Measurements from ENCODE around the gene MIGA1.

The MIGA1 gene

DNA sequence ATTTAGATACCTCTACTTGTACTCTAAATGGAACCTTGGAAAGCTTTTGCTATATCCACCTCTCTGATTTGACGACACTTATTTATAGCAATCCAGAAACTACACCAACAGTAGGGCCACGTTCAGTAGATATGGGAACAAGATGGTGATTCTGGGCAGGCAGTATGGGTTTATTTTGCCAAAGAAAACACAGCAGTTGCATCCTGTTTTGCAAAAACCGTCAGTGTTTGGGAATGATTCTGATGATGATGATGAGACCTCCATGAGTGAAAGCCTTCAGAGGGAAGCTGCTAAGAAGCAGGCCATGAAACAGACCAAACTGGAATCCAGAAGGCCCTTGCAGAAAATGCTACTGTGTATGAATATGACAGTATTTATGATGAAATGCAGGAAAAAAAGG, 67.5 kb downstream of the MIGA1 start:
- TF ChIP-seq, protein P1, sequence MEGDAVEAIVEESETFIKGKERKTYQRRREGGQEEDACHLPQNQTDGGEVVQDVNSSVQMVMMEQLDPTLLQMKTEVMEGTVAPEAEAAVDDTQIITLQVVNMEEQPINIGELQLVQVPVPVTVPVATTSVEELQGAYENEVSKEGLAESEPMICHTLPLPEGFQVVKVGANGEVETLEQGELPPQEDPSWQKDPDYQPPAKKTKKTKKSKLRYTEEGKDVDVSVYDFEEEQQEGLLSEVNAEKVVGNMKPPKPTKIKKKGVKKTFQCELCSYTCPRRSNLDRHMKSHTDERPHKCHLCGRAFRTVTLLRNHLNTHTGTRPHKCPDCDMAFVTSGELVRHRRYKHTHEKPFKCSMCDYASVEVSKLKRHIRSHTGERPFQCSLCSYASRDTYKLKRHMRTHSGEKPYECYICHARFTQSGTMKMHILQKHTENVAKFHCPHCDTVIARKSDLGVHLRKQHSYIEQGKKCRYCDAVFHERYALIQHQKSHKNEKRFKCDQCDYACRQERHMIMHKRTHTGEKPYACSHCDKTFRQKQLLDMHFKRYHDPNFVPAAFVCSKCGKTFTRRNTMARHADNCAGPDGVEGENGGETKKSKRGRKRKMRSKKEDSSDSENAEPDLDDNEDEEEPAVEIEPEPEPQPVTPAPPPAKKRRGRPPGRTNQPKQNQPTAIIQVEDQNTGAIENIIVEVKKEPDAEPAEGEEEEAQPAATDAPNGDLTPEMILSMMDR (IDR thresholded peaks at IDR 0.05; ENCODE audit: insufficient read depth, low read depth, low read length, missing control alignments): no peak
- H3K4me3 ChIP-seq (ENCODE audit: low read depth, low read length): no peak overlapping the region
- DNase-seq (ENCODE audit: low read depth): no peak

DNA sequence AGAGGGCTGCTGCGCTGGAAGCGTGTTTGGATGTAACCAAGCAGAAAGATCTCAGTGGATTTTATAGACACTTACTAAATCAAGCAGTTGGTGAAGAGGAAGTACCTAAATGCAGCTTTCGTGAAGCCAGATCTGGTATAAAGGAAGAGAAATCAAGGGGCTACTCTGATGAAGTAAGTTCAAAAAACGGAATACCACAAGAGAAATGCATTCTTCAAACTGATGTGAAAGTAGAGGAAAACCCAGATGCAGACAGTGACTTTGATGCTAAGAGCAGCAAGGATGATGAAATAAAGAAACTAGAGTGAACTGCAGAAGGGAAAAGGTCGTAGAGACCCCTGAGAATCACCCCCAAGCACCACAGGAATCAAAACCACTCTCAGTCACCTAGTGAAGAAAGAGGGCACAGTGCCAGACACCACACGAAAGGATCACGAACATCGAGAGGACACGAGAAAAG, 68.2 kb downstream of the MIGA1 start:
- H3K4me3 ChIP-seq (ENCODE audit: low read depth, low read length): no peak overlapping the region
- TF ChIP-seq, protein P1 (IDR thresholded peaks at IDR 0.05; ENCODE audit: insufficient read depth, low read depth, low read length, missing control alignments): no peak
- peak; percentile 31 for DNase-seq (ENCODE audit: low read depth)

DNA sequence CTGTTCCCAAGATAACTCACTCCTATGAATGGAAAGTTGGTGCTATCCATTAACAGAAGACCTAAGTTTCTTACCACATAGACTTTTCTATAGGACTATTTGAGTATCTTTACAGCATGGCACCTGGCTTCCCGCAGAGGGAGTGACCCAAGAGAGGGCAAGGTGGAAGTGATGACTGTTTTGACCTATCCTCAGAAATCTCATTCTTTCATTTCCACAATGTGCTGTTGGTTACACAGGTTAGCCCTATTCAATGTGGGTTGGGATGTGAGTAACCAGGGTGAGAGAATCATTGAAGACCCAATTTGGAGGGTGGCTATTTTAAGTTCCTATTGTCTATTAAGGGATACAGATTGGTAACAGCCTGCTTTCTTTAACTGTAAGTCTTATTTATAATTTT, 70.6 kb downstream of the MIGA1 start:
- no peak overlapping the region for H3K4me3 ChIP-seq (ENCODE audit: low read depth, low read length)
- DNase-seq (ENCODE audit: low read depth): no peak
- TF ChIP-seq, protein P1 (IDR thresholded peaks at IDR 0.05; ENCODE audit: insufficient read depth, low read depth, low read length, missing control alignments): no peak

DNA sequence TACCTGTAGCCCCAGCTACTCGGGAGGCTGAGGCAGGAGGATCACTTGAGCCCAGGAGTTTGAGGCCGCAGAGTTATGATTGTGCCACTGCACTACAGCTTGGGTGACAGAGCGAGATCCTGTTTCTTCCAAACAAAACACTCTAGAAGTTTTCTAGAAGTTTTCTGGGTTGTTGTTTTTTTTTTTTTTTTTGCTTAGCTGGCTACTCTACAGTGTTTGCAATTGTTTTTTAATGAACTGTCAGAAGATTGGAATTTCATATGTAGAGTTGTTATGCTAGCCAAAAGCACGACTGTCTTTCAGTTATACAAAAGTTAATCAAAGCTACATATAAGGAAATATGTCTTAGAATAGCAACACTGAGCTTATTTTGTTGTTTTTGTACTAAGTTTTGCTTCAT, 78.1 kb downstream of the MIGA1 start:
- no peak overlapping the region for H3K4me3 ChIP-seq (ENCODE audit: low read depth, low read length)
- TF ChIP-seq, protein P1 (IDR thresholded peaks at IDR 0.05; ENCODE audit: insufficient read depth, low read depth, low read length, missing control alignments): no peak
- DNase-seq (ENCODE audit: low read depth): no peak

DNA sequence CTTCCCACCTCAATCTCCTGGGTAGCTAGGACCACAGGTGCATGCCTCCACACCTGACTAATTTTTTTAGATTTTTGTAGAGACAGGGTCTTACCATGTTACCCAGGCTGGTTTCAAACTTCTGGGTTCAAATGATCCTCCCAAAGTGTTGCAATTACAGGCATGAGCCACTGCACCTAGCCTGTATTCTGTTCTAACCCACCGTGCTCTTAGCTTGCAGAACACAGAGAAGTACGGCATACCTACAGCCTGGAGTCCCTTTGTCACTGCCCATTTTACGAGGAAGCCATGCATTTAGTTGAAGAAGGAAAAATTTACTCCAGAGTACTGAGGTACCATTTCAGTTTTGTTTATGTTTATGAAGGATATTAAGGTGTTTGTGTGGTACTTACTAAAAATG, 79.3 kb downstream of the MIGA1 start:
- DNase-seq (ENCODE audit: low read depth): no peak

DNA sequence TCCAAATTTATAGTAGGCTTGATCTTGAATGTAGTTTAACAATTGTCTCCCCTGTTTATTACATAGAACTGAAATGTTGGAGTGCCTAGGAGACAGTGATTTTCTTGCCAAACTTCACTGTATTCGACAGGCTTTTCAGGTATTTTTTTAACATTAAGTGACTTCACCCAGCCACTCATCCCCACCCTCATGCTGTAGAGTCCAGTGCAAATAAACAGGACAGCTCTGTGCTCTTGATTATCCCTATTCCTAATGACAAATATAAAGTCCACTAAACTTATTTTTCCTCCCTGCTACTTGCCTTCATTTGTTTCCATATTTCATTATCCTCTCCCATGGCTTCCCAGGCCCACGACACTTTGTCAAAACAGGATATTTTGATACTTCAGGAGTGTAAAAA, 79.8 kb downstream of the MIGA1 start:
- DNase-seq (ENCODE audit: low read depth): no peak
- TF ChIP-seq, protein P1 (IDR thresholded peaks at IDR 0.05; ENCODE audit: insufficient read depth, low read depth, low read length, missing control alignments): no peak
- H3K4me3 ChIP-seq (ENCODE audit: low read depth, low read length): no peak overlapping the region

More for the DNA sequence above, 79.3 kb downstream of the MIGA1 start:
- TF ChIP-seq, protein P1 (IDR thresholded peaks at IDR 0.05; ENCODE audit: insufficient read depth, low read depth, low read length, missing control alignments): no peak
- H3K4me3 ChIP-seq (ENCODE audit: low read depth, low read length): no peak overlapping the region

DNA sequence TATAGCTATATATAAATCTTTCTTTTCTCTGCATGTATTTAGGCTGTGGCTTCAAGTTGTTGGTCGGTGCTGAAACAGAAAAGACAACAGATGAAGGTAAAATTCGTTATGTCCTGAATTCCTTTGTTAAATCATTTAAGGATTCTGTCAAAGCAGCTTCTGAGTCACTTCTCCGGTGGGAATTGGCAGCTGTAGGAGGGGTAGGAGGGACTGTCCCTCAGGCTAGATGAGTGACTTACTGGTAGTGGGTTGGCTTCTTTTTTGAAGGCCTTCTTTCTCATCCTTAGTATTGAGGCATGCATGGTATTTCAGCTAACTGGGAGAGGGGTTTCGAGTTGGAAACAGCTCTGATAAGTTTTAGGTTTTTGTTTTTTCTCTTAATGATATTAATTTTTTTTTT, 86.8 kb downstream of the MIGA1 start:
- TF ChIP-seq, protein P1 (IDR thresholded peaks at IDR 0.05; ENCODE audit: insufficient read depth, low read depth, low read length, missing control alignments): no peak
- DNase-seq (ENCODE audit: low read depth): no peak

More for the DNA sequence above, 86.8 kb downstream of the MIGA1 start:
- no peak overlapping the region for H3K4me3 ChIP-seq (ENCODE audit: low read depth, low read length)
